ENCODE data around the gene FSIP1.

DNA sequence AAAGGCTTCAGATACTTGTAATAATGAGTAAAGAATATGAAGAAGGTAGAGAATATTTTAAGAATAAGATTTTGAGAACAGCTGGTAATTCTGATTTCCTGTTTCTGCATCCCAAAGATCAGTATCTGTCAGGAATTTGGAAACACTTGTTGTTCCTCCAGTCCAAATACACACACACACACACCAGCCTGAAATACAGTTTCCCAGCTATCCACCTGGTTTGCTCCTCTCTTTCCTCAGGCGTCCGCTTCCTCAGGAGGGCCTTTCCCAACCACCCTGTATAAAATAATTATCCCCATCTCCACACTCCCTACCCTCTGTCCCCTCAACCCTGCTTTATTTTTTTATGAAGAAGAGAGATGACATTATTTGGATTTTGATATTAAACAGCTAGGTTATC lies 2.0 kb upstream of the FSIP1 start:
- TF ChIP-seq POLR2A (IDR thresholded peaks at IDR 0.05) = no peak
- TF ChIP-seq, protein P1, sequence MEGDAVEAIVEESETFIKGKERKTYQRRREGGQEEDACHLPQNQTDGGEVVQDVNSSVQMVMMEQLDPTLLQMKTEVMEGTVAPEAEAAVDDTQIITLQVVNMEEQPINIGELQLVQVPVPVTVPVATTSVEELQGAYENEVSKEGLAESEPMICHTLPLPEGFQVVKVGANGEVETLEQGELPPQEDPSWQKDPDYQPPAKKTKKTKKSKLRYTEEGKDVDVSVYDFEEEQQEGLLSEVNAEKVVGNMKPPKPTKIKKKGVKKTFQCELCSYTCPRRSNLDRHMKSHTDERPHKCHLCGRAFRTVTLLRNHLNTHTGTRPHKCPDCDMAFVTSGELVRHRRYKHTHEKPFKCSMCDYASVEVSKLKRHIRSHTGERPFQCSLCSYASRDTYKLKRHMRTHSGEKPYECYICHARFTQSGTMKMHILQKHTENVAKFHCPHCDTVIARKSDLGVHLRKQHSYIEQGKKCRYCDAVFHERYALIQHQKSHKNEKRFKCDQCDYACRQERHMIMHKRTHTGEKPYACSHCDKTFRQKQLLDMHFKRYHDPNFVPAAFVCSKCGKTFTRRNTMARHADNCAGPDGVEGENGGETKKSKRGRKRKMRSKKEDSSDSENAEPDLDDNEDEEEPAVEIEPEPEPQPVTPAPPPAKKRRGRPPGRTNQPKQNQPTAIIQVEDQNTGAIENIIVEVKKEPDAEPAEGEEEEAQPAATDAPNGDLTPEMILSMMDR (IDR thresholded peaks at IDR 0.05) = no peak
